Neural cell (in vitro differentiated cells): ENCODE data around the gene CCDC7.
"Not testable (repeated sequence)": the region's sequence is repeated elsewhere in the genome, so short reads cannot be mapped to it uniquely, and the experiment has no call there.

Experiments used
- CTCF ChIP-seq: fragments of 450-650 bp; IDR thresholded peaks from 2 replicates; pipeline ENCODE4 v1.5.1; 2014; ENCODE audit warnings: antibody characterized with exemption, mild to moderate bottlenecking, moderate library complexity; ENCODE audit not compliant: poor library complexity, severe bottlenecking
- POLR2AphosphoS5 ChIP-seq: IDR thresholded peaks from 2 replicates; pipeline ENCODE4 v1.6.1; 2012

- not testable (repeated sequence) for TF ChIP-seq CTCF, POLR2AphosphoS5
Observed at GRCh38 chr10:32797393-32797792, 351.5 kb downstream of the CCDC7 start.
